Uterine smooth muscle cell (primary cell): ENCODE measurements around the gene NDUFS2. TPM values are rescaled to one million over a fixed set of nuclear protein-coding genes. Genes with fewer than 3 reads are reported as not detected.

Experiments
- total RNA-seq: library from RNA; depleted of rRNA; stranded (reverse); fragments of >200 nt; gene quantifications from 2 replicates; pipeline ENCODE4 v1.2.3, GENCODE V29; 2014

NDUFS2 gene
- total RNA-seq = 197 and 198 TPM in 2 replicates

DNA sequence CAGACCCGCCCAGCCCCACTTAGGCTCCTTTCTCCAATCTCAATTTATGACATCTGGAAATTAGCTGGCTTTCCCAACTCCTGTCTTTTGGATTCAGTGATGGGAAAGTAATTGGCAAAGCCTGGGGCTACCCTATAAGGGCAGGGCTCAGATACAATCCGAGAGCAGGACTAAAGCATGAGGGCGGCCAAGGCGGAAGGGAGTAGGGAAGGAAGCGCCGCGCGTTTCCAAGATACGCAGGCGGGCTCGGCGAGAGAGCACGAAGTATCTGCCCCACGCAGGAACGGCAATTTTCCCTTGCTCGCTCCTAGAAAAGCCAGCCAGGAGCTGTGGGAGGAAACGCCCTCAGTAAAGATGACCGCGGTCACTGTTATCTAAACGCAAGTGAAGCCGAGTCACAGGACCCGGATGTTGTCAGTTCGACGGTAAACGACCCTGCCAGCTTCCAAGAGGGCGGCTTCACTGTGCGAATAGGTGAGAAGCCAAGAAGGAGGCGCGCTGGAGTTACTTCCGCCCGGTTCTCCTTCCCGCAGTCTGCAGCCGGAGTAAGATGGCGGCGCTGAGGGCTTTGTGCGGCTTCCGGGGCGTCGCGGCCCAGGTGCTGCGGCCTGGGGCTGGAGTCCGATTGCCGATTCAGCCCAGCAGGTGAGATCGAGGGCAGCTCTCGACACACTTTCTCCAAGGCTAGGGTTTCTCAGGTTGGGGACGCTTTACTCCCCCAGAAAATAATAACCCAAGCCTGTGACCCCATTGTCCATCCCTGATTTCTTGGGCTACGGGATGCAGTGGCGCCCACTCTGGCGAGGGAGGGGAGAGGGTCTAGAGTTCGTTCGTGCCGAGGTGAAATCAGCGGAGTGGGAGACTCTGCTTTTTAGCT is at the start of gene NDUFS2:
TSS of gene NDUFS2 (plus strand) at position 532 of the 877 bp plus-strand sequence. CDS start at position 551, 19 bp downstream.

GRCh38 chr1:161153682-161154337 is 48.4 kb upstream of the NDUFS2 start, which contains the start of gene UFC1:
Gene UFC1 (plus strand): TSS chr1:161153978. CDS start chr1:161153998, 20 bp downstream.

DNA sequence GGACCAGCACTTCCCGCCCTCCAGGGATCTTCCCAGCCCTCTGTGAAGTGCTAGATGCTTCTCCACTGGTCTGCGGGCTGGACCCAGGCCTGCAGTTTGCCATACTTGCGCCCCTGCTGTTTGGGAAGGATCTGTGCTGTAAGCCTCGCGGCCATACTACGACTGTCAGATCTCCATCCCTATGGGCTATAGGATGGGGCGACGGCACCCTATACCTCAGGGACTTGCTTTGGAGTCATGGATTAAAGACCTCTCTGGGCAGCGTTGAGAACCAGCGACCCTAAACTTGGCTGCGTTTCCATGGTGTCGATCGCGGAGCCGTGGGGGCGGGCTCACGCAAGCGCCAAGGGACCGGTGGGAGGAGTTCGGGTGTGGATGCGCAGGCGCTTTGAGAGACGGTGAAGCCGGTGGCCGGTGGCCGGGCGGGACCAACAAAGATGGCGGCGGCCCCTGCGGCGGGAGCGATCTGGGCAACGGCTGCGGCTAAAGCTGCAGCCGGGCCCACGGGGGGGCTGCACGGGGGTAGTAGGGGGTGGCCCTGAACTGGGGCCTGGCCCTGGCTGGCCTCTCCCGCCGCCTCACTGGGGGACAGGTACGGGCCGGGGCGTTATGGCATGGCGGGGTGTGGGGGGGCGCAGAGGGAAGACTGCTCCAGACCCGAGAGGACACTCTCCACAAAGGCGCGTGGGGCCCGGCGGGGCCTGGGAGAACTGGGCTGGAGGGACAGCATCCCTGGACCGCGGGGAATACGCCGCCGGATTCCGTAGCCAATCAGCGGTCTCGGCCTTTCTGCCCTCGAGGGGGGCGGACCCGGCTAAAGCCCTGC is 42.9 kb upstream of the NDUFS2 start, which contains the start of gene USP21:
TSS of gene USP21 (plus strand) at position 414 of the 826 bp plus-strand sequence. CDS start 1,141 bp downstream, outside the sequence.

DNA sequence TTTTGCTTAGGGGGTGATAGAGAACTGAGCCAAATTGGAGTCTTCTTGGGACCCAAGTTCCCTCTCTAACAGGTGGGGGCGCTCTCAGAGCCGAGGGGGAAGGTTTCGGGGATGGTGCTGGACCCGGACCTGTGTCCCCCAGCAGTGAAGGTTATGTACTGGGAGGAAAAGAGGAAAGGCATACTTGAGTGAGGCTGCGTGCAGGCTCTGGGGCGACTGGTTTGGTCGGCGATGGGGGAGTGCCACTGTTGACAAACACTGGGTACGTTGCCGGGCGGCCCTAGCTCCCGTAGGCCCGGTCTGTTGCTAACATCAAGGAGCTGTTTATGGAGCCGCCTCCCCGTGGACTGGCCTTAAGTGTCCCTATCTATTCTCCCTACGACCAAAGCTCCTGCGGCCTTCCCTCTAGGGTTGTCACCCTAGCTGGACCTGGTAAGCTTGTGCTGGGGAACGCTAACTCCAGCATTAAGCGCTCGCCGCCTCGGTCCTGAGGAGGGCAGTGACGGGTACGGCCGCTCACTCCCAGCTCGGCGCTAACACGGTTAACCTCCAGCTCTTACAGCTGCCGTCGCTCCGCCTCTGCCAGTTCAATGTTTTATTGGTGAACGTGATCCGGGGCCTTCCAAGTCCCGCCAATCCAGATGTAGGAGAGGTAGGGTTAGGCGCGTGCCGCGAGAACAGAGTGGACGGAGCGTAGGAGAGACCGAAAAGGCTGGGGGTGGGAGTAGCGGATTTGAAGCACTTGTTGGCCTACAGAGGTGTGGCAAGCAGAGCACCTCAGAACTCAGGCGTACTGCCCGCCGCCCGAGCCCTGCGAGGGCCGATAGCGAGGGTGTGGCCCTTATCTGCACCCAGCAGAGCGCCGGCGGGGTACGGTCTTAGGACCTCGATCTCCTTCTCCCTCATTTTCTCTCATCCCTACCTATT is 36.2 kb upstream of the NDUFS2 start, which contains the start of gene PPOX:
TSS of gene PPOX (plus strand) at position 685 of the 927 bp plus-strand sequence. CDS start 422 bp downstream, outside the sequence.

DNA sequence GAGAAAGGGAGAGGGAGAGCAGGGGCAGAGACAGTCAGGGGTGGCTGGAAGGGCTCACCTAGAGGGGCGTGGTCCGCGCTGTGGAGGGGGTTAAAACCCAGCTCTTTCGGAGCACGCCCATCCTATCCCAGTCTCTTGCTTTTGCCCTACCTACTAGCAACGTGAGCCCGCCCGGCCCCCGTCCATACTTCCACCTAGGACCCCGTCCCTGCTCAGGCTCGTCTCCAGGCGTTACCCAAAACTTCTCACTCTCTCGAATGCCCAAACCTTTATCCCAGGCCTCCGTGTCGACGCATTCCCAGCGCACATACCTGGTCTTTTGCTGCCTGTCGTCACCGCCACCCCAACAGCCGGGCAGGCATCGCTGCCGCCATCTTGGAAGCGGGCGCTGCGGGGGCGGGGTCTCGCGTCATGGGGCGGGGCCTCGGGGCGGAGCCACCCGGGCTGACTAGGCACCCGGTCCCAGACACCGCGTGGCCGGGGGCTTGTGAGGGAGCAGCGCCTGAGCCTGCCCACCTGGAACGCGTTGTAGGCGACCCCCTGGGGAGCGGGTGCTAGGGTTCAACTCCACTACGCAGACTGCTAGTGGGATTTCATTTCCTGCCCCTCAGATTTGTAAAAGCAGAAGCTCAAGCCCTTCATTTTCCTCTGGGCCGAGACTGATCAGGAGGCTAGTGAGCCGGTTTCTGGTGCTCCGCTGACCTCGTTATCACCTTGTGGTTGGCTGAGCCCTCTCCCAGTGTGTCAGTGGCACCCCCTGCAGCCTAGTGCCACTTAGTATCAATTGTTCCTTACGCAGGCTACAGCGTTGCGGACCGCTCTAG is 24.8 kb upstream of the NDUFS2 start, which contains the start of gene B4GALT3:
TSS of gene B4GALT3 (minus strand) at position 396 of the 824 bp plus-strand sequence. CDS start 1,447 bp downstream, outside the sequence.

DNA sequence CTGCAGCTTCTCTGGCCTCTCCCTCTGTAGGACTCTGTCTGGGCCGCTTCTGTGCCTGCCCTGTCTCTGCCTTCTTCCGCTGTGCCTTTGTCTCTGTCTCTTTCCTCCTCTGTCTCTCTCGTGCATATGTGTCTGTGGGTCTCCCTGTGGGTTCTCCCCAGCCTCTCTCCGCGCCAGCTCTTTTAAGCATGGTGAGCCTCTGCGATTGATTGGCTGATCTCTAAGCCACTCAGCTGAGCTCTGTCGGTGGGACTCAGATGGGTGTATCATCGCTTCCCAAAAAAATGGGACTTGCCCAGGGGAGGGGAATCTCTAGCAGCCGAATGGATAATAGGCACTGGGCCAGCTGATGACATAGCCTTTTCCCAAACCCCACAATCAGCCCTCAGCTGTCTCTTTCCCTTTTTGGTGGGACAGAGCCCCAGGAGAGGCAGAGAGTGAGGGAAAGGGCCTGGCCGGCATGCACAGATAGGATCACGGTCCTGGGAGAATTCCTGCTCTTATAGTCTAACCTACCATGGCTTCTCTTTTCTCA is 3.2 kb upstream of the NDUFS2 start, which contains the start of gene ADAMTS4:
TSS of gene ADAMTS4 (minus strand) at position 158 of the 535 bp plus-strand sequence. CDS start 427 bp downstream, outside the sequence.

DNA sequence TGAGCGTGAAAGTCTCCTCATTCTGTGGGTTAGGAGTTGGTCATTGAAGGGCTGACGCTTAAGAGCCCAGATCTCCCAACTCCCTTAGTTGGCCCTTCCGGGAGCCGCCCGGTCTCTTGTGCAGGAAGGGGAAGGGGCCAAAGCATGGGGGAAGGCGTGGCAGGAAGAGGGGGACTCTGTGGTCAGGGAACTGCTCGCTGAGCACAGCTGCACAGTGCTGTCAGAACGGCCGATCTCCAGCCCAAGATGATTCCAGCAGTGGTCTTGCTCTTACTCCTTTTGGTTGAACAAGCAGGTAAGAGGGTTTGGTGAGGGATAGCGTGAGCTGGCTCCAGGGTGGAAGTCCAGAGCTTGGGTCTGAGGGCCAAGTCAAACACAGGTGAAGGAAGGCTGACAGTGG is 12.9 kb downstream of the NDUFS2 start, which contains the start of gene FCER1G:
TSS of gene FCER1G (plus strand) at position 220 of the 400 bp plus-strand sequence. CDS start at position 247, 27 bp downstream.

DNA sequence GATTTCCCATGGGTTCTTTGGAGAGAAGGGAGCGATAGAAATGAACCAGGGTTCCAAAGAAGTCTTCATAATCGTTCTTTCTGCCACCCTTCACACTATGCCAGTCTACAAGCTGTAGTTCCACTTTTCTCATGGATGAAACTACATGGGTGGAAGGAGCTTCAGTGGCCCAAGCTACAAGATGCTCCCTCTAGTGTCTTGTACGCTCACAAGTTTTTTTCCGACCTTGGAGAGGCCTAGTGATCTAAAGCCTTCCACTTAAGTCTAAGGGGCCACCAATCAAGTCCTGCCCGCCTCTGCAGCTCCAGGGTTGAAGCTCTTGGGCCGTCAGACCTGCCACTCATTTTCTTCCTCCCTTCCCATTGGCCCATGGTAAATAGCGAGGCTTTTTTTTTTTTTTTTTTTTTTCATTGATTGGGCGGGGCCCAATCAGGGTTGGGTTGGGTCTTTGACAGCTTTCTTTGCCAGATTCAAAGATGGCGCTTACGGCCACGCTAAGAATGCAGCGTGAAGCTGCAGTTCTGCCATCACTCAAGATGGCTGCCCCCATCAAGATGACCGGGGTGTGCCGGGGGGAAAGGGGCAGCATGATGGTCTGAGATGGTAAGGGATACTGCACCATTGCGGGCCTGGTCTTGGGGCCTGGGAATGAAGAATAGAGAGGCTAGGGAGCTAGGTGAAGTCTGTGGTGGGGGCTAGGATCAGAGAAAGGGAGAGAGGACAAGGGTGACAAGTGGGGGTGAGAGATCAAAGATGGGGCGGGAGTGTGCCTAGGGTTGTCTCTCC is 23.6 kb downstream of the NDUFS2 start, which contains the start of gene TOMM40L:
TSS of gene TOMM40L (plus strand) at position 527 of the 786 bp plus-strand sequence. CDS start 430 bp downstream, outside the sequence.

DNA sequence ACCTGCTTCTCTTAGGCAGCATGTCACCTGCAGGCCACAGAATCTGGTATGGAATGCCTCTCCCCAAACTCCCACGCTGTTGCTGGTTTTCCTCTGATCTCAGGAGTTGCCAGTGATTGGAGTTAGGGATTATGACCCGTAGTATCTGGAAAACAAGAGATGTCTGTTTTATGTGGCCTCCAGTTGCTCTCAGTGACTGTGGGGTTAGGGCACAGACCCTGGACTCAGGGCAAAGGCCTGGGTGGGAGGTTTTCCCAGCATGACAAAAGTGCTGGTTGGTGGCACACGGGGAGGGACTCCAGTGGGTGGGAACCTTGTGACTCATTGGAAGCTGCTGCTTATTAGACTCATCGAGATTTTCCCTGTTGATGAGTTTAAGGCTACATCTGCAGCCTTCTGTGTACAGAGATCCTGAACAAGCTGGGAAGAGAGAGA is 35.9 kb downstream of the NDUFS2 start, which contains the start of gene NR1I3:
TSS of gene NR1I3 (minus strand) at position 165 of the 435 bp plus-strand sequence. CDS start 1,638 bp downstream, outside the sequence.

GRCh38 chr1:161258439-161259344 is 56.5 kb downstream of the NDUFS2 start, which contains the start of gene PCP4L1:
Gene PCP4L1 (plus strand): TSS chr1:161258745. CDS start chr1:161258975, 230 bp downstream.

Other genes starting within 250 kb of the NDUFS2 start
- not detected in 2 replicates for gene ITLN2, start 247.6 kb upstream of the NDUFS2 start, total RNA-seq
- gene F11R, start 181.2 kb upstream of the NDUFS2 start, total RNA-seq = 2.2 and 2.7 TPM in 2 replicates
- gene TSTD1, start 163.4 kb upstream of the NDUFS2 start, total RNA-seq = 3.4 and 9.1 TPM in 2 replicates
- 66.7 and 87.2 TPM in 2 replicates for gene USF1, start 156.4 kb upstream of the NDUFS2 start, total RNA-seq
- not detected in 2 replicates for gene ARHGAP30, start 132.5 kb upstream of the NDUFS2 start, total RNA-seq
- gene NECTIN4, start 112.8 kb upstream of the NDUFS2 start, total RNA-seq = 0.11 and 0.25 TPM in 2 replicates
- gene KLHDC9, start 104.0 kb upstream of the NDUFS2 start, total RNA-seq = 1.3 and 1.6 TPM in 2 replicates
- 74.6 and 114 TPM in 2 replicates for gene PFDN2, start 84.3 kb upstream of the NDUFS2 start, total RNA-seq
- gene NIT1, start 84.3 kb upstream of the NDUFS2 start, total RNA-seq = 21.8 and 25.6 TPM in 2 replicates
- gene DEDD, start 69.7 kb upstream of the NDUFS2 start, total RNA-seq = 21.1 and 28.7 TPM in 2 replicates
- gene UFC1, start 48.4 kb upstream of the NDUFS2 start, total RNA-seq = 85.5 and 86.7 TPM in 2 replicates
- 7.5 and 11.2 TPM in 2 replicates for gene USP21, start 42.9 kb upstream of the NDUFS2 start, total RNA-seq
- 13.8 and 15.2 TPM in 2 replicates for gene PPOX, start 35.9 kb upstream of the NDUFS2 start, total RNA-seq
- gene B4GALT3, start 24.9 kb upstream of the NDUFS2 start, total RNA-seq = 18.3 and 23.6 TPM in 2 replicates
- gene ADAMTS4, start 3.3 kb upstream of the NDUFS2 start, total RNA-seq = 14.9 and 37.3 TPM in 2 replicates
- not detected in 2 replicates for gene FCER1G, start 12.9 kb downstream of the NDUFS2 start, total RNA-seq
- gene APOA2, start 21.3 kb downstream of the NDUFS2 start, total RNA-seq = not detected in 2 replicates
- gene TOMM40L, start 23.7 kb downstream of the NDUFS2 start, total RNA-seq = 9.2 and 13.2 TPM in 2 replicates
- not detected in 2 replicates for gene NR1I3, start 35.8 kb downstream of the NDUFS2 start, total RNA-seq
- gene PCP4L1, start 56.4 kb downstream of the NDUFS2 start, total RNA-seq = not detected in 2 replicates
- 0.87 and 1.00 TPM in 2 replicates for gene MPZ, start 107.6 kb downstream of the NDUFS2 start, total RNA-seq
- gene SDHC, start 112.0 kb downstream of the NDUFS2 start, total RNA-seq = 26.9 and 37.0 TPM in 2 replicates
- not detected in 2 replicates for gene CFAP126, start 165.5 kb downstream of the NDUFS2 start, total RNA-seq